Measurements from ENCODE around the gene MAP7. TPM values are rescaled to one million over a fixed set of nuclear protein-coding genes. Genes with fewer than 3 reads are reported as not detected.

MAP7 gene
- total RNA-seq, 1 donor = 30.4 TPM

- no peak for DNase-seq (ENCODE audit: low read depth in 2 of 3, low spot score in 2 of 3)
Observed at GRCh38 chr6:136534268-136534667, 16.0 kb downstream of the MAP7 start.

GRCh38 chr6:136533487-136533886 lies 16.7 kb downstream of the MAP7 start:
- DNase-seq (ENCODE audit: low read depth in 2 of 3, low spot score in 2 of 3) = no peak

- no peak for DNase-seq (ENCODE audit: low read depth in 2 of 3, low spot score in 2 of 3)
Observed at GRCh38 chr6:136532030-136532429, 18.2 kb downstream of the MAP7 start.

- DNase-seq (ENCODE audit: low read depth in 2 of 3, low spot score in 2 of 3) = no peak
Observed at GRCh38 chr6:136529710-136530109, 20.5 kb downstream of the MAP7 start.

- DNase-seq (ENCODE audit: low read depth in 2 of 3, low spot score in 2 of 3) = no peak
Observed at GRCh38 chr6:136528477-136528876, 21.7 kb downstream of the MAP7 start.

- no peak for DNase-seq (ENCODE audit: low read depth in 2 of 3, low spot score in 2 of 3)
Observed at GRCh38 chr6:136527831-136528230, 22.4 kb downstream of the MAP7 start.

- DNase-seq (ENCODE audit: low read depth in 2 of 3, low spot score in 2 of 3) = no peak
Observed at GRCh38 chr6:136526937-136527336, 23.3 kb downstream of the MAP7 start.

- peak in 2 of 3 donors; percentile 78 to 87 for DNase-seq (ENCODE audit: low read depth in 2 of 3, low spot score in 2 of 3)
Observed at GRCh38 chr6:136526196-136526930, 23.9 kb downstream of the MAP7 start.

GRCh38 chr6:136525586-136526195 lies 24.5 kb downstream of the MAP7 start:
- no peak for DNase-seq (ENCODE audit: low read depth in 2 of 3, low spot score in 2 of 3)

- DNase-seq (ENCODE audit: low read depth in 2 of 3, low spot score in 2 of 3) = peak in 2 of 3 donors; percentile 62 to 76
Observed at GRCh38 chr6:136524936-136525413, 25.2 kb downstream of the MAP7 start.

GRCh38 chr6:136524339-136524935 lies 25.8 kb downstream of the MAP7 start:
- DNase-seq (ENCODE audit: low read depth in 2 of 3, low spot score in 2 of 3) = peak in 1 of 3 donors; percentile 18

GRCh38 chr6:136523196-136523595 lies 27.0 kb downstream of the MAP7 start:
- no peak for DNase-seq (ENCODE audit: low read depth in 2 of 3, low spot score in 2 of 3)

- no peak for DNase-seq (ENCODE audit: low read depth in 2 of 3, low spot score in 2 of 3)
Observed at GRCh38 chr6:136522636-136523035, 27.6 kb downstream of the MAP7 start.

GRCh38 chr6:136521911-136522310 lies 28.3 kb downstream of the MAP7 start:
- DNase-seq (ENCODE audit: low read depth in 2 of 3, low spot score in 2 of 3) = no peak

GRCh38 chr6:136521427-136521826 lies 28.8 kb downstream of the MAP7 start:
- peak in 1 of 3 donors; percentile 12 for DNase-seq (ENCODE audit: low read depth in 2 of 3, low spot score in 2 of 3)

- no peak for DNase-seq (ENCODE audit: low read depth in 2 of 3, low spot score in 2 of 3)
Observed at GRCh38 chr6:136520517-136520916, 29.7 kb downstream of the MAP7 start.

- no peak for DNase-seq (ENCODE audit: low read depth in 2 of 3, low spot score in 2 of 3)
Observed at GRCh38 chr6:136517582-136517981, 32.6 kb downstream of the MAP7 start.

- DNase-seq (ENCODE audit: low read depth in 2 of 3, low spot score in 2 of 3) = no peak
Observed at GRCh38 chr6:136517002-136517401, 33.2 kb downstream of the MAP7 start.

GRCh38 chr6:136514591-136514990 lies 35.6 kb downstream of the MAP7 start:
- no peak for DNase-seq (ENCODE audit: low read depth in 2 of 3, low spot score in 2 of 3)

- peak in 1 of 3 donors; percentile 32 for DNase-seq (ENCODE audit: low read depth in 2 of 3, low spot score in 2 of 3)
Observed at GRCh38 chr6:136511926-136512325, 38.3 kb downstream of the MAP7 start.

- no peak for DNase-seq (ENCODE audit: low read depth in 2 of 3, low spot score in 2 of 3)
Observed at GRCh38 chr6:136511397-136511796, 38.8 kb downstream of the MAP7 start.

- DNase-seq (ENCODE audit: low read depth in 2 of 3, low spot score in 2 of 3) = no peak
Observed at GRCh38 chr6:136510782-136511181, 39.4 kb downstream of the MAP7 start.
